ENCODE measurements around the gene PRUNE1.

Gene PRUNE1

DNA sequence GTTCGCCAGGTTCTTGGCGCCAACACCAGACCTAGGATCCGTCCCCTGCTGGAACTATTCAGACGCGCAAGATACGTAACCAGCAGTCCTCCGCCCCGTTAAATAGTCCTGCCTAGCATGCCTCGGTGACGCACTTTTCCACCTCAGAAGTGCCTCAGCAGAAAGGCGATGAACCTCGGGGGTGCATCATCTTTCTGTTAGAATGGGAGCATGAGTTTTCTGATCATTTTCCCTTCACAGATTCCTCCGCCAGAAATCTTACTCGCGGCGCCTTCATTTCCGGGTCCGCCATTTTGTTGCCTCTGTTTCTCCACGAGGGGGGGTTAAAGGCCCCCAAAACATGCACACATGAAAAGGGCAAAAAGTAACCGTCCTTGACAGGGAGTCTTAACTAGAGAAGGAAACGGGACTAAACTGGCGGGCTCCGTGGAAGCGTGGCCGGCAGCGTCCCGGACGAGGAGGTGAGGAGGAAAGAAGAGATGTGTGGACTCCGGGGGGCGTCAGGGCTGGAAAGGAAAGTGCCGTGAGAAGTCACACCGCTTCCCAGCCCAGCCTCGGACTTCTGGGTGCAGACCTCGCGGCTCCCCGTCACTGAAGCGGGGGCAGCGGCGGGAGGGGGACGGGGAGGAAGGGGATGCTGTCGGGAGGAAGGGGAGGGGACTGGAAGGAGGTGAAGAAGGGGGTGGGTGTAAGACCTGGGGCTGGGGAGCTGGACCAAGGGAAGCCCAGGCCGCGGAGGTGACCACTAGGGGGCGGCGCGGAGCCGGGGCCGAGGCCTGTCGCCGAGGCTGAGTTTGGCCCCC lies 62.4 kb downstream of the PRUNE1 start, which contains the start of gene GABPB2:
TSS of gene GABPB2 (plus strand) at position 288 of the 803 bp plus-strand sequence. CDS start 17,429 bp downstream, outside the sequence.
- no peaks in the 10 kb centered on the region for H3K27me3 ChIP-seq (ENCODE audit: insufficient read depth, poor library complexity, severe bottlenecking)
- TF ChIP-seq CTCF (IDR thresholded peaks at IDR 0.05; ENCODE audit: poor library complexity, severe bottlenecking) = peak; percentile 97
- H3K27ac ChIP-seq (ENCODE audit: poor library complexity, severe bottlenecking) = peak within 1 kb of the TSS; percentile 94
- peaks cover 2% of the 10 kb centered on the region; the same call in 1 of the 2 replicates for H3K36me3 ChIP-seq (ENCODE audit: low read depth)
- H3K9me3 ChIP-seq (ENCODE audit: severe bottlenecking) = no peaks in the 10 kb centered on the region
- ATAC-seq (ENCODE audit: low read depth) (peak; percentile 86), DNase-seq (ENCODE audit: low spot score) (peak; percentile 89)
- H3K4me1 ChIP-seq (ENCODE audit: insufficient read depth, poor library complexity, severe bottlenecking) = no peaks in the 10 kb centered on the region
- H3K4me3 ChIP-seq (ENCODE audit: severe bottlenecking) = peak within 1 kb of the TSS; percentile 87

DNA sequence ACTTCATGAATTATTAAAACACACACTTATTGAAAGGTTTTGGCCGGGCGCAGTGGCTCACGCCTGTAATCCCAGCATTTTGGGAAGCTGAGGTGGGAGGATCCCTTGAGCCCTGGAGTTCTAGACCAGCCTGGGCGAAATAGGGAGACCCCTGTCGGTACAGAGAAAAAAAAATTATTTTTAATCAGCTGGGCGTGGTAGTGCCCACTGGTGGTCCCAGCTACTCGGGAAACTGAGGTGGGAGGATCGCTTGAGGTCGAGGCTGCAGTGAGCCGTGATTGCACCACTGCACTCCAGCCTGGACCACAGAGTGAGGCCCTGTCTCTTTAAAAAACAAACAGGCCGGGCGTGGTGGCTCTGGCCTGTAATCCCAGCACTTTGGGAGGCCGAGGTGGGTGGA lies 64.0 kb downstream of the PRUNE1 start:
- no peak for TF ChIP-seq CTCF (IDR thresholded peaks at IDR 0.05; ENCODE audit: poor library complexity, severe bottlenecking)
- Histone ChIP-seq H3K4me3 (ENCODE audit: severe bottlenecking) (no peak overlapping the region), H3K36me3 (ENCODE audit: low read depth) (peaks cover 2% of the 10 kb centered on the region; the same call in 1 of the 2 replicates), H3K27ac (ENCODE audit: poor library complexity, severe bottlenecking) (no peak overlapping the region), H3K27me3 (ENCODE audit: insufficient read depth, poor library complexity, severe bottlenecking) (no peaks in the 10 kb centered on the region), H3K9me3 (ENCODE audit: severe bottlenecking) (no peaks in the 10 kb centered on the region), H3K4me1 (ENCODE audit: insufficient read depth, poor library complexity, severe bottlenecking) (no peaks in the 10 kb centered on the region)
- ATAC-seq (ENCODE audit: low read depth) (no peak), DNase-seq (ENCODE audit: low spot score) (no peak)
